Measurements from ENCODE around the gene KCNIP4. TPM values are rescaled to one million over a fixed set of nuclear protein-coding genes. Genes with fewer than 3 reads are reported as not detected.

Gene KCNIP4
- total and polyA plus RNA-seq, 2 of the 8 experiments (the other 6 are each of a cell fraction or from before 2014, with no cell fraction given): 0.06 TPM; not detected in 1

GRCh38 chr4:21134994-21135393 is 813.6 kb downstream of the KCNIP4 start:
- Histone ChIP-seq H3K4me2 (ENCODE audit: insufficient read depth in 1 of 2, low read depth in 2 of 2, low read length in 2 of 2) (no peak overlapping the region), H4K20me1 (replicated peaks in 1 of 2; ENCODE audit: control insufficient read depth in 1 of 2, insufficient read depth in 2 of 2, low read length in 2 of 2) (no peaks in the 10 kb centered on the region), H4K91ac (replicated peaks; ENCODE audit: insufficient read length, low read length) (no peak overlapping the region), H2AFZ (ENCODE audit: low read length) (no peak overlapping the region), H2BK12ac (ENCODE audit: low read depth, low read length) (no peak overlapping the region), H3K4me3 (ENCODE audit: extremely low read depth in 1 of 4, insufficient read depth in 2 of 4, low read depth in 3 of 4, low read length in 4 of 4) (no peak overlapping the region), H2BK120ac (replicated peaks; ENCODE audit: low read depth, low read length) (no peak overlapping the region), H2BK15ac (ENCODE audit: low read length) (no peak overlapping the region), H2AK5ac (ENCODE audit: low read depth, low read length) (no peak overlapping the region), H3K14ac (ENCODE audit: insufficient read length) (no peak overlapping the region), H2BK20ac (ENCODE audit: low read length) (no peak overlapping the region), H3K56ac (replicated peaks; ENCODE audit: insufficient read length, low read depth, low read length) (no peak overlapping the region), H4K8ac (ENCODE audit: extremely low read depth, insufficient read depth, low read length) (no peak overlapping the region), H3K4ac (replicated peaks; ENCODE audit: insufficient read length, low read depth, low read length) (no peak overlapping the region), H3K23me2 (ENCODE audit: low read depth, low read length) (no peaks in the 10 kb centered on the region), H2BK5ac (ENCODE audit: low read depth, low read length) (no peak overlapping the region), H3K27me3 (replicated peaks in 1 of 4; ENCODE audit: control insufficient read depth in 3 of 4, extremely low read depth in 1 of 4, insufficient read depth in 3 of 4, low read length in 3 of 4) (peaks cover 0 to 1% (median 0%) of the 10 kb centered on the region in 4 experiments; a peak in 1 of 7 replicates), H4K5ac (ENCODE audit: insufficient read length, low read depth, low read length) (no peak overlapping the region), H3K79me1 (ENCODE audit: low read depth, low read length) (no peaks in the 10 kb centered on the region), H3K23ac (ENCODE audit: insufficient read length) (no peak overlapping the region), H3K79me2 (ENCODE audit: control insufficient read depth in 1 of 2, insufficient read depth in 2 of 2, low read length in 2 of 2) (no peaks in the 10 kb centered on the region), H3K27ac (ENCODE audit: low read depth, low read length) (no peak overlapping the region), H3K36me3 (ENCODE audit: control insufficient read depth in 2 of 4, insufficient read depth in 4 of 4, low read length in 3 of 4) (no peaks in the 10 kb centered on the region; a peak in 1 of 8 replicates), H3K9me3 (ENCODE audit: insufficient read depth in 2 of 2, low read depth in 1 of 2, low read length in 1 of 2) (no peaks in the 10 kb centered on the region), H3K4me1 (replicated peaks in 1 of 4; ENCODE audit: control insufficient read depth in 3 of 4, insufficient read depth in 4 of 4, low read length in 3 of 4) (no peaks in the 10 kb centered on the region), H3K9ac (replicated peaks in 1 of 4; ENCODE audit: extremely low read depth in 1 of 4, low read depth in 3 of 4, low read length in 3 of 4) (no peak overlapping the region), H3K18ac (ENCODE audit: extremely low read depth, low read length) (no peak overlapping the region)
- ChIA-PET CTCF (ENCODE audit: partially characterized antibody) (interaction anchor here (0.7 to 4.3 kb wide), 15 partner anchors 9 to 432 kb away, joined by 3 to 51 read pairs (median 3); no protein-coding TSS in a partner anchor), POLR2A (ENCODE audit: partially characterized antibody) (no interaction called here)
- DNase-seq (ENCODE audit: low read depth in 1 of 2, low spot score in 2 of 2) (no peak), FAIRE-seq (peak; percentile 81)
- TF ChIP-seq RAD21 (IDR thresholded peaks at IDR 0.05 in 1 of 2, conservative IDR thresholded peaks at IDR 0.05 in 1 of 2; ENCODE audit: low read depth in 2 of 2, low read length in 2 of 2): peak; percentile 75
- peak in 2 of 3 experiments; percentile 31 to 52; a peak in 2 of 4 replicates for TF ChIP-seq CTCF (IDR thresholded peaks at IDR 0.05; ENCODE audit: control extremely low read depth in 1 of 3, insufficient read depth in 1 of 3, low read depth in 1 of 3, low read length in 3 of 3)
- no peak for TF ChIP-seq CEBPB (IDR thresholded peaks at IDR 0.05; ENCODE audit: low read depth, low read length)
- TF ChIP-seq ATF2 (IDR thresholded peaks at IDR 0.05; ENCODE audit: low read length): no peak
- no peak for TF ChIP-seq GABPA (IDR thresholded peaks at IDR 0.05; ENCODE audit: borderline replicate concordance, insufficient read depth, low read length)
- 97% methylated on average over 2 of the region's 2 CpGs; no CpG with 5 or more reads in 1 of the 2 experiments for WGBS, 2 experiments (ENCODE audit: extremely low coverage in 1 of 2, insufficient coverage in 1 of 2, insufficient read length in 1 of 2, insufficient replicate concordance in 2 of 2, low coverage in 1 of 2, low lambda C conversion rate in 2 of 2, missing lambda C conversion rate in 1 of 2)

All from H1 (cell line).